GM19099 (cell line): ENCODE data around the gene STC2.

ENCODE experiments used
- POLR2A ChIP-seq: IDR thresholded peaks from 3 replicates; pipeline ENCODE4 v1.6.1; 2011; ENCODE audit warnings: low read depth; ENCODE audit not compliant: insufficient read length; ENCODE audit errors: extremely low read depth

The STC2 gene

GRCh38 chr5:173309731-173310130 lies 18.5 kb downstream of the STC2 start:
- no peak for TF ChIP-seq POLR2A

GRCh38 chr5:173308226-173308625 lies 20.0 kb downstream of the STC2 start:
- no peak for TF ChIP-seq POLR2A

GRCh38 chr5:173307695-173308094 lies 20.5 kb downstream of the STC2 start:
- TF ChIP-seq POLR2A = no peak

- no peak for TF ChIP-seq POLR2A
Measured at GRCh38 chr5:173306695-173307094, 21.5 kb downstream of the STC2 start.

GRCh38 chr5:173304591-173304988 lies 23.6 kb downstream of the STC2 start:
- TF ChIP-seq POLR2A = no peak

- no peak for TF ChIP-seq POLR2A
Measured at GRCh38 chr5:173303878-173304590, 24.2 kb downstream of the STC2 start.

- no peak for TF ChIP-seq POLR2A
Measured at GRCh38 chr5:173302546-173303155, 25.6 kb downstream of the STC2 start.

- no peak for TF ChIP-seq POLR2A
Measured at GRCh38 chr5:173301695-173302545, 26.3 kb downstream of the STC2 start.

- TF ChIP-seq POLR2A = no peak
Measured at GRCh38 chr5:173300389-173301047, 27.7 kb downstream of the STC2 start.

- no peak for TF ChIP-seq POLR2A
Measured at GRCh38 chr5:173299820-173300219, 28.4 kb downstream of the STC2 start.

- TF ChIP-seq POLR2A = no peak
Measured at GRCh38 chr5:173298213-173298926, 29.8 kb downstream of the STC2 start.

GRCh38 chr5:173297813-173298212 lies 30.4 kb downstream of the STC2 start:
- no peak for TF ChIP-seq POLR2A

GRCh38 chr5:173296737-173297676 lies 31.2 kb downstream of the STC2 start:
- no peak for TF ChIP-seq POLR2A
